GM12872 (cell line): ENCODE measurements around the gene MEIOC.

Experiments
- CTCF ChIP-seq: IDR thresholded peaks from 3 replicates; pipeline ENCODE4 v1.5.1; 2011; ENCODE audit warnings: low read depth, mild to moderate bottlenecking, low read length, moderate library complexity; ENCODE audit not compliant: insufficient read depth

MEIOC gene

DNA sequence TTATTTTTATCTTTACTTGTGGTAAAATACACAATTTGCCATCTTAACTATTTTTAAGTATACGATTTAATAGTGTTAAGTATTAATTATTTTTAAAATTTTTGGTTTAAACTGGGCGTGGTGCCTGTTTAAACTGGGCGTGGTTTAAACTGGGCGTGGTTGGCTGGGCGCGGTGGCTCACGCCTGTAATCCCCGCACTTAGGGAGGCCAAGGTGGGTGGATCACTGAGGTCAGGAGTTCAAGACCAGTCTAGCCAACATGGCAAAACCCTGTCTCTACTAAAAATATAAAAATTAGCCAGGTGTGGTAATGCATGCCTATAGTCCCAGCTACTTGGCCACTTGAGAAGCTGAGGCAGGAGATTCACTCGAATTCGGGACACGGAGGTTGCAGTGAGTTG lies 37.3 kb downstream of the MEIOC start:
- TF ChIP-seq CTCF: no peak

DNA sequence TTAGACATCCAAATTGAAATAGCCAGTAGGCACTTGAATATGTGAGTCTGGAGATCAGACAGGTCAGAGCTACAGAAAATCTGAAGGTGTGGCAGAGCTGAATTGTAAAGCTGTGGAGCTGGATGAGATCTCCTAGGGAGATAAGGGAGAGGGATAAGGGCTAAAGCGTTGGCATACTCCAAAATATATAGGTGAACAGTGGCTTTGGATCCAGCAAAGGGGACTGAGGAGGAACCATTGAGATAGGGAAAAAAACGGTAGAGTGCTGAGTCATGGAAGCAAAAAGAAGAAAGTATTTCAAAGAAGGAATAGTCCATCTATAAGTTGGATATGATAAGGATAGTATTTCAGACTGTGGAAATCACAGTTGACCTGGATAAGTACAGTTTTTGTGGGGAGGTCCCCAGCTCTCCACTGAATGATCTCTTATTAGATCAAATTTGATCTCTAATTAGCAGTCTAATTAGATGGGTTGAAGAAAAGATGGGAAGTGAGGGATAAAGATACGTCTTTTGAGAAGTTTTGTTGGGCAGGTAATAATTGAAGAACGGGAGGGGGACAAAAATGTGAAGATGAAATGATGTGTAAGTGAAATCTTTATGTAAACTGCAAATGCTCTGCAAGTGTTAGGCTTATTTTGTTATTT lies 51.6 kb downstream of the MEIOC start:
- no peak for TF ChIP-seq CTCF

DNA sequence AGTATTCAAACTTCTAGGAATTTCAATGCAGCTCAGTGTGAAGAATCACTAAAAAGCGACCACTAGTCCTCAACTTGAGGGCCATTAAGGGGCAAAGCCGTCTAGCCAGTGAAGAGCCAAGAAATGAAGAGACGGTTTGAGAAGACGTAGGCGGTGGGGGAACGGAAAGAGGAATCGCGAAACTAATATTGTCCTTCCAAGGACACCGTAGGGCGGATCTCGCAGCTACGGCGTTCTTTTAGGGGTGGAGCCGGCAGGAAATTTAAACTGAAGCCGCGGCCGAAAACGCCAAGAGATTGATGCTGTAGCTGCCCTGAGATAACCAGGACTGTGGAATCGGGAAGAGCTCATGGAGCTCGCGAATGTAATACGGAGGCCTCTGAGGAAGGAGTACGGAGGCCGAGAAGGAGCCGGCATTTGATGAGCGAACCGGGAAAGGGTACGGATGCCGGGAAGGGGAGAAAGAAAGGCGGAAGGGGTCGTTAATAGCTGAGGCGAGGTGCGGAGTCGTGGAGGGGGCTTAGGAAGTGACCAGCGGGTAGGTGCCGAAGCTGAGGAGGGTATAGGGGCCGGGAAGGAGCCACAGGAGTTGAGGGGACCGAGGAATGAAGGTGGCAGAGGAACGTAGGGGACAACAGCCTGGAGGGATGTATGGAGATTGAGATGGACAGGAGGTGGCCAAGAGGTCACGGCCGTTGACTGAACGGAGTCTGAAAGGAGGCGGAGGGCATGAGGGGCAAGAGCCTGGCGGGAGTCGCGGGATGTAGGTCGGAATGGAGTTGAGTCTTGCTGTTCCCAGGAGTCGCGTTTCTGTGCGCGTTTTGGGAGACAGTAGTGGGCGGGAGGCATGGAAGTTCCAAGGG lies 52.4 kb downstream of the MEIOC start, which contains the start of gene DBF4B:
Gene DBF4B, plus strand, starts transcription at position 265 of the 863 bp plus-strand sequence. Its CDS starts 156 bp downstream, at position 421.
- no peak for TF ChIP-seq CTCF

GRCh38 chr17:44719444-44719843 lies 63.2 kb downstream of the MEIOC start:
- no peak for TF ChIP-seq CTCF

GRCh38 chr17:44722254-44722653 lies 66.0 kb downstream of the MEIOC start:
- TF ChIP-seq CTCF: no peak
